ENCODE data around the gene IL12A.

The IL12A gene

GRCh38 chr3:159953325-159954085 lies 35.1 kb upstream of the IL12A start:
- no peaks in the 10 kb centered on the region for H4K20me1 ChIP-seq
- 0 out of 2 replicates have a peak, but pooled peaks cover 4% of the 10 kb centered on the region for H3K9me3 ChIP-seq
- no peak overlapping the region for H3K4me2 ChIP-seq
- no peaks in the 10 kb centered on the region for H3K27me3 ChIP-seq
- no peaks in the 10 kb centered on the region for H3K36me3 ChIP-seq
- no peaks in the 10 kb centered on the region for H3K4me1 ChIP-seq
- no peak overlapping the region for H3K27ac ChIP-seq
- no peak overlapping the region for H3K4me3 ChIP-seq
- no peak for TF ChIP-seq Cebpa-rat (IDR thresholded peaks at IDR 0.05)
- H3K9ac ChIP-seq, result no peak overlapping the region

GRCh38 chr3:159960188-159961148 lies 28.2 kb upstream of the IL12A start:
- Histone ChIP-seq H3K4me2 (no peak overlapping the region), H3K27me3 (no peaks in the 10 kb centered on the region), H3K4me3 (no peak overlapping the region), H4K20me1 (no peaks in the 10 kb centered on the region), H3K4me1 (no peaks in the 10 kb centered on the region), H3K27ac (no peak overlapping the region), H3K36me3 (no peaks in the 10 kb centered on the region), H3K9ac (no peak overlapping the region), H3K9me3 (0 out of 2 replicates have a peak, but pooled peaks cover 4% of the 10 kb centered on the region)
- TF ChIP-seq Cebpa-rat (IDR thresholded peaks at IDR 0.05), result no peak

DNA sequence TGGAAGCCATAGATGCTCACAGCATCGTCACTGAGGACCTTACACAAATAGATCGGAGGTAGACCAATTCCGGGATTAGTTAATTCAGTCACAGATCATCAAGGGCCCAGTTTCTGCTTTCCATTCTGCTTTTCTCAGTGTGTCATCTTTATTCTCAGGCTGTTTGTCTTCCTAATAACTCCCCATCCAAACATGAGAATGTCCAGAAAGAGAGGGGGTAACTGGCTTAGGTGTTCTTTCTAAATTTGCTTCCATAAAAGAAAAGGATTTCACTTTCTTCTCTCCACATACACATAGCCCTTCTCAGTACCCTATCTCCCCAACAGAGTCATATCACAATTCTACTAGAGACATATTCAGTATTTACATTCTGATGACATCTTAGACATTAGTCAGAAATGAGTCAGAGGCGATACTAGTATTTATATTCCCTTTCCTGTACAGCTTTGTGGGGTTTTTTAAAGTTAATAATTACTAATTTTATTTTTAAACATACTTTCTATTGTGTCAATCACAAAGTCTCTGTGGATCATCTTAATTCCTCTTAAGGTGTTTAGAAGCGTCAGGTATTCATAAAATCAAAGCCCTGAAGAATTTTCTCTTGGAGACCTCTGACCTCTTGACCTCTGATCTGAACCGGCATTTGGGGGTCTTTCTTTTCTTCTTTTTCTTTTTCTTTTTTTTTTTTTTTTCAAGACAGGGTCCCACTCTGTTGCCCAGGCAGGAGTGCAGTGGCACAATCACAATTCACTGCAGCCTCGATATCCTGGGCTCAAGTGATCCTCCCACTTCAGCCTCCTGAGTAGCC lies 24.3 kb upstream of the IL12A start:
- no peaks in the 10 kb centered on the region for H4K20me1 ChIP-seq
- H3K27me3 ChIP-seq, result no peaks in the 10 kb centered on the region
- no peaks in the 10 kb centered on the region for H3K4me1 ChIP-seq
- TF ChIP-seq Cebpa-rat (IDR thresholded peaks at IDR 0.05), result no peak
- no peak overlapping the region for H3K4me2 ChIP-seq
- no peak overlapping the region for H3K9ac ChIP-seq
- no peak overlapping the region for H3K27ac ChIP-seq
- H3K36me3 ChIP-seq, result no peaks in the 10 kb centered on the region
- no peak overlapping the region for H3K4me3 ChIP-seq
- no peaks in the 10 kb centered on the region for H3K9me3 ChIP-seq

- Histone ChIP-seq H3K4me2 (no peak overlapping the region), H4K20me1 (no peaks in the 10 kb centered on the region), H3K9me3 (no peaks in the 10 kb centered on the region), H3K27ac (no peak overlapping the region), H3K36me3 (no peaks in the 10 kb centered on the region), H3K4me3 (no peak overlapping the region), H3K4me1 (no peaks in the 10 kb centered on the region), H3K9ac (no peak overlapping the region), H3K27me3 (no peaks in the 10 kb centered on the region)
- TF ChIP-seq Cebpa-rat (IDR thresholded peaks at IDR 0.05), result no peak
Observed at GRCh38 chr3:159971311-159971710, 17.3 kb upstream of the IL12A start.

GRCh38 chr3:159977295-159977694 lies 11.3 kb upstream of the IL12A start:
- H3K4me2 ChIP-seq, result no peak overlapping the region
- no peaks in the 10 kb centered on the region for H3K4me1 ChIP-seq
- H3K27ac ChIP-seq, result no peak overlapping the region
- H3K27me3 ChIP-seq, result no peaks in the 10 kb centered on the region
- no peaks in the 10 kb centered on the region for H3K9me3 ChIP-seq
- no peak overlapping the region for H3K4me3 ChIP-seq
- no peak for TF ChIP-seq Cebpa-rat (IDR thresholded peaks at IDR 0.05)
- no peaks in the 10 kb centered on the region for H3K36me3 ChIP-seq
- H3K9ac ChIP-seq, result no peak overlapping the region
- no peaks in the 10 kb centered on the region for H4K20me1 ChIP-seq

DNA sequence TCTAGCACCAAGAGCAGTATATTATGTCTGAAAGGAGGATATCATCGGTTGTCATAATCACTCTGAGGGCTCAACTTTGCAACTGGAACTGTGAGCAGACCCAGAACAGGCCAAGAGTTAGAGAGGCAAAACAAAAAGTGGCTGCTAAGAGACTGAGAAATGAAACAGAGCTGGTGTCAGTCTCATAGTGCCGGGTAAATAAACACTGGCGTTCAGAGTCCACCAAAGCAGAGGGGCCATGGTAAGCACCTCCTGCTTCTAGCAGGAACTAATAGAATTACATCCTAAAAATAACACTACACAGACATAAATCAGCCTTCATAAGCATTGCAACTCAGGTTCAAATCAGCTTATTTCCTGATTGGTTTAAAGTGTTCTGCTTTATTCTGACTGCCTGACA lies 10.3 kb upstream of the IL12A start:
- Histone ChIP-seq H3K27me3 (no peaks in the 10 kb centered on the region), H3K27ac (no peak overlapping the region), H3K9me3 (no peaks in the 10 kb centered on the region), H4K20me1 (no peaks in the 10 kb centered on the region), H3K4me2 (no peak overlapping the region), H3K4me3 (no peak overlapping the region), H3K36me3 (no peaks in the 10 kb centered on the region), H3K4me1 (no peaks in the 10 kb centered on the region), H3K9ac (no peak overlapping the region)
- no peak for TF ChIP-seq Cebpa-rat (IDR thresholded peaks at IDR 0.05)

DNA sequence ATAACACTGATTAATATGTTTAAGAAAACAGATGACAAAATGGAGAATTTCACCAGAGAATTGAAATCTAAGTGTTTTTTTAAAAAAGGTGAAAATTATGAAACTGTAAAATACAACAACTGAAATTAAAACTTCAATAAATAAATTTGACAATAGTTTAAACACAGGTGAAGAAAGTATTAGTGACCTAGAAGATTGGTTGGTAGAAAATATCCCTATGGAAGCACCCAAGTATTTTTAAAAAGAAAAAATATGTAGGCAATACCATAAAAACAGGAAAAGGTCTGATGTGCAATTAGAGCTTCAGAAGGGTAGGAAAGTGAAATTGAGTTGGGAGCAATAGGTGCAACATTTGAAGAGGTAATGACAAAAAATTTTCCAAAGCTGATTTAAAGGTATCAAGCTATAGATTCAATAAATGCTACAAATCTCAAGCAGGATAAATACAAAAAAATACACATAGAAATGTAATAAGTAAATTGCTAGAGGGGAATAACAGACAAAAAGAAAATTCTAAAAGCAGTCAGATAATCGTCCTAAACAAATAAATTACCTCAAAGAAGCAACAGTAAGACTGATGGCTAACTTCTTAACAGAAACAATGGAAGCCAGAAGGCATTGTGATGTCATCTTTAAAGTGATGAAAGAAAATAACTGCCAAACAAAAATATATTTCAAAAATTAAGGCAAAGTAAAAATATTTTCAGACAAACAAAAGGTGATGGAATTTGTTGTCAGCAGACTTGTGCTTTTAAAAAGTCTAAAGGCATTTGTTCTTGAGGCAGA lies 9.5 kb upstream of the IL12A start:
- H3K9ac ChIP-seq, result no peak overlapping the region
- no peaks in the 10 kb centered on the region for H3K27me3 ChIP-seq
- no peaks in the 10 kb centered on the region for H4K20me1 ChIP-seq
- no peak overlapping the region for H3K4me2 ChIP-seq
- TF ChIP-seq Cebpa-rat (IDR thresholded peaks at IDR 0.05), result no peak
- H3K27ac ChIP-seq, result no peak overlapping the region
- no peaks in the 10 kb centered on the region for H3K4me1 ChIP-seq
- no peaks in the 10 kb centered on the region for H3K36me3 ChIP-seq
- H3K9me3 ChIP-seq, result no peaks in the 10 kb centered on the region
- no peak overlapping the region for H3K4me3 ChIP-seq

- no peak overlapping the region for H3K9ac ChIP-seq
- no peaks in the 10 kb centered on the region for H3K4me1 ChIP-seq
- no peaks in the 10 kb centered on the region for H3K9me3 ChIP-seq
- no peak for TF ChIP-seq Cebpa-rat (IDR thresholded peaks at IDR 0.05)
- no peaks in the 10 kb centered on the region for H4K20me1 ChIP-seq
- no peak overlapping the region for H3K4me3 ChIP-seq
- H3K4me2 ChIP-seq, result no peak overlapping the region
- no peak overlapping the region for H3K27ac ChIP-seq
- H3K27me3 ChIP-seq, result no peaks in the 10 kb centered on the region
- no peaks in the 10 kb centered on the region for H3K36me3 ChIP-seq
Observed at GRCh38 chr3:159982442-159982974, 6.1 kb upstream of the IL12A start.

DNA sequence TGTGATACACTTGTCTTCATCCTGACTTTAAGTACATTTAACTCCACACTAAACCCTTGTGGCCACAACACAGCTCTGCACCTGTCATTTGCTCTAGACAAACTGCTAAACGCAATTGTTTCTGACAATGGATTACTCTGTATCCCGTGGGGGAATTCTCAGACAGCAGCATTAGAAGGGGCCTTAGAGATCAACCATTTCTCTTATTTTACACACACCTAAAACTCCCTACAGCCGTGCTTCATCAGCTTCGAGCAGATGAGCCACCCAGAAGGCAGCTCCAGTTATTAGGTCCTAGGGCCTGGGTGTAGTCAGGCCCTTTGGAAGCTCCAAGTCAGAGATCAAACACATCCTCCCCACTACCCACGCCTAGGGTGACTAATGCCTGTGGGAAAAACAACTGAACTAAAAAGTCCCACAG lies 1.3 kb upstream of the IL12A start:
- Histone ChIP-seq H3K27me3 (peaks cover 24% of the 10 kb centered on the region), H3K9ac (no peak overlapping the region), H3K4me3 (no peak overlapping the region), H3K36me3 (no peaks in the 10 kb centered on the region), H3K4me1 (peaks cover 8% of the 10 kb centered on the region; the same call in 1 of the 2 replicates), H4K20me1 (no peaks in the 10 kb centered on the region), H3K4me2 (no peak overlapping the region), H3K9me3 (no peaks in the 10 kb centered on the region), H3K27ac (no peak overlapping the region)
- TF ChIP-seq Cebpa-rat (IDR thresholded peaks at IDR 0.05), result no peak
